ENCODE measurements around the gene APLP1. TPM values are rescaled to one million over a fixed set of nuclear protein-coding genes. Genes with fewer than 3 reads are reported as not detected.
"Not testable (repeated sequence)": the region's sequence is repeated elsewhere in the genome, so short reads cannot be mapped to it uniquely, and the experiment has no call there.

APLP1 gene
- polyA plus RNA-seq, 4 donors: 3.6 to 13.8 (median 4.7) TPM; not detected in 1

DNA sequence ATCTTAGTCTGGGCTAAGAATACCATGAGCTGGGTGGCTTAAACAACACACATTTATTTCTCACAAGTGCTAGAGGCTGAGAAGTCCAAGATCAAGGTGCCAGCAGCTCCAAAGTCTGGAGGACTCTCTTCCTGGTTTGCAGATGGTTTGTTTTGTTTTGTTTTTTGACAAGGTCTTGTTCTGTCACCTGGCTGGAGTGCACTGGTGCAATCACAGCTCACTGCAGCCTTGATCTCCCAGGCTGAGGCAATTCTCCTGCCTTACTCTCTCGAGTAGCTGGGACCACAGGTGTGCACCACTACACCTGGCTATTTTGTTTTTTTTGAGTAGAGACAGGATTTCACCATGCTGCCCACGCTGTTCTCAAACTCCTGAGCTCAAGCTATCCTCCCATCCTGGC is 15.5 kb downstream of the APLP1 start:
- DNase-seq (no peak), FAIRE-seq (no peak)
- H3K27me3 ChIP-seq (ENCODE audit: control insufficient read depth in 3 of 3, insufficient read depth in 3 of 3, low read length in 3 of 3): peaks cover 0 to 9% (median 0%) of the 10 kb centered on the region in 3 donors
- peaks cover 3 to 15% (median 9%) of the 10 kb centered on the region in 3 donors for H3K36me3 ChIP-seq (ENCODE audit: control insufficient read depth in 3 of 3, insufficient read depth in 2 of 3, low read depth in 1 of 3, low read length in 3 of 3)
- no peak overlapping the region for H3K27ac ChIP-seq (ENCODE audit: low read depth in 1 of 3, low read length in 2 of 3)
- H3K4me3 ChIP-seq (ENCODE audit: low read depth in 1 of 3, low read length in 3 of 3): no peak overlapping the region
- WGBS, 3 donors: 33 to 50% (median 39%) methylated on average over 2 of the region's 2 CpGs
- H3K4me1 ChIP-seq (ENCODE audit: control insufficient read depth in 3 of 3, insufficient read depth in 2 of 3, low read depth in 1 of 3, low read length in 2 of 3): no peaks in the 10 kb centered on the region
- H3K9me3 ChIP-seq (ENCODE audit: control insufficient read depth in 2 of 2, insufficient read depth in 1 of 2, low read depth in 1 of 2, low read length in 1 of 2): no peaks in the 10 kb centered on the region

DNA sequence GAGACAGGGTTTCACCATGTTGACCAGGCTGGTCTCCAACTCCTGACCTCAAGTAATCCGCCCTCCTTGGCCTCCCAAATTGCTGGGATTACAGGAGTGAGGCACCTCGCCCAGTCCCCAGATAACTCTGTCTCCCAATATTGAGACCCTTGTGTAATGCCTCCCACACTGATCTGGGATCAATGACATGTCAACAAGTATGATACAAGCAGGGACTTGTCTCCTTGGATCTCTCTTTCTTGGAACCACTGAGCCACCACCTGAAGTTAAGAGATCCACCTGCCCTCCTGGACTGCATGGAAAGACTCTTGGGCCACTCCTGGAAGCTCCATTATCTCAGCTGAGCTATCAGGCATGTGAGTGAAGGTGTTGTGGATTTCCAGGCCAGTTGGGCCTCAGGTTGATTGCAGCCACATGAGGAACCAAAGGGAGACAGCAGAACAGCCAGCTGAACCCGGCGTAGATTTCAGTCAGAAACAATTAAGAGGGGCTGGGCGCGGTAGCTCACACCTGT is 16.9 kb downstream of the APLP1 start:
- H3K4me1 ChIP-seq (ENCODE audit: control insufficient read depth in 3 of 3, insufficient read depth in 2 of 3, low read depth in 1 of 3, low read length in 2 of 3): no peaks in the 10 kb centered on the region
- FAIRE-seq: no peak
- DNase-seq: no peak
- no peaks in the 10 kb centered on the region for H3K27me3 ChIP-seq (ENCODE audit: control insufficient read depth in 3 of 3, insufficient read depth in 3 of 3, low read length in 3 of 3)
- 79 to 93% (median 92%) methylated on average over 6 of the region's 6 CpGs for WGBS, 3 donors
- H3K4me3 ChIP-seq (ENCODE audit: low read depth in 1 of 3, low read length in 3 of 3): no peak overlapping the region
- H3K27ac ChIP-seq (ENCODE audit: low read depth in 1 of 3, low read length in 2 of 3): no peak overlapping the region
- H3K9me3 ChIP-seq (ENCODE audit: control insufficient read depth in 2 of 2, insufficient read depth in 1 of 2, low read depth in 1 of 2, low read length in 1 of 2): no peaks in the 10 kb centered on the region
- H3K36me3 ChIP-seq (ENCODE audit: control insufficient read depth in 3 of 3, insufficient read depth in 2 of 3, low read depth in 1 of 3, low read length in 3 of 3): peaks cover 8 to 29% (median 13%) of the 10 kb centered on the region in 3 donors

DNA sequence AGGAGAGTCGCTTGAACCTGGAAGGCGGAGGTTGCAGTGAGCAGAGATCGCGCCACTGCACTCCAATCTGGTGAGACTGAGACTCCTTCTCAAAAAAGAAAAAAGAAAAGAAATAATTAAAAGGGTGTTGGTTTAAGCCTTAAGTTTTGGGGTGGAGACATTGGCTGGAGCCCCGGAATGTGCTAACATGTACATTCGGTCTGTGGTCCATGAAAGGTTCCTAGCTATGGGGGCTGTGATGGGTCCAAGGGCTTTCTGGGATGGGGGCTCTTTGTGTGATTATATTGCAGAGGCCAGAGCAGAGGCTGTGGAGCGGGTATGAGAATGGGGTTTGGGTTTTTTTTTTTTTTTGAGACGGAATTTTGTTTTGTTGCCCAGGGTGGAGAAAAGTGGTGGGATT is 17.5 kb downstream of the APLP1 start:
- Histone ChIP-seq H3K27ac (ENCODE audit: low read depth in 1 of 3, low read length in 2 of 3) (no peak overlapping the region), H3K27me3 (ENCODE audit: control insufficient read depth in 3 of 3, insufficient read depth in 3 of 3, low read length in 3 of 3) (no peaks in the 10 kb centered on the region), H3K9me3 (ENCODE audit: control insufficient read depth in 2 of 2, insufficient read depth in 1 of 2, low read depth in 1 of 2, low read length in 1 of 2) (no peaks in the 10 kb centered on the region), H3K4me3 (ENCODE audit: low read depth in 1 of 3, low read length in 3 of 3) (no peak overlapping the region), H3K36me3 (ENCODE audit: control insufficient read depth in 3 of 3, insufficient read depth in 2 of 3, low read depth in 1 of 3, low read length in 3 of 3) (peaks cover 8 to 34% (median 13%) of the 10 kb centered on the region in 3 donors), H3K4me1 (ENCODE audit: control insufficient read depth in 3 of 3, insufficient read depth in 2 of 3, low read depth in 1 of 3, low read length in 2 of 3) (no peaks in the 10 kb centered on the region)
- FAIRE-seq (no peak), DNase-seq (no peak)
- 96 to 97% (median 96%) methylated on average over 7 of the region's 8 CpGs for WGBS, 3 donors

DNA sequence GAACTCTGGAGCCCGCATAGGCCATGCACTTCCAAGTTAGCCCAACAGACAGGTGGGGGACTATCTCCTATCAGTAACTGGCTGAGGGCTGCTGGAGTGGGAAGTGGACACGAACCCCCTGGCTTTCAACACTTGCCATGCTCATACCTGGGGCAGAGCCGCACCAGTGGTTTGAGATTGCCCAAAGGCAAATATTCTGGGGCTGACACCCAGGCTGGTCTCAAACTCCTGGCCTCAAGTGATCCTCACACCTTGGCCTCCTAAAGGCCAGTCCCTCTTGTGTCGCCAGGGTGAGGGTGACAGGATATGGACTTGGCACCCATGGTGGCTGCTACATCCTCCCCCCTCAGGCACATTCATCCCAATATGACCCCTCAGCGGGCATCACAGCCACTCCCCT is 18.8 kb downstream of the APLP1 start:
- no peak overlapping the region for H3K27ac ChIP-seq (ENCODE audit: low read depth in 1 of 3, low read length in 2 of 3)
- no peaks in the 10 kb centered on the region for H3K27me3 ChIP-seq (ENCODE audit: control insufficient read depth in 3 of 3, insufficient read depth in 3 of 3, low read length in 3 of 3)
- H3K9me3 ChIP-seq (ENCODE audit: control insufficient read depth in 2 of 2, insufficient read depth in 1 of 2, low read depth in 1 of 2, low read length in 1 of 2): no peaks in the 10 kb centered on the region

DNA sequence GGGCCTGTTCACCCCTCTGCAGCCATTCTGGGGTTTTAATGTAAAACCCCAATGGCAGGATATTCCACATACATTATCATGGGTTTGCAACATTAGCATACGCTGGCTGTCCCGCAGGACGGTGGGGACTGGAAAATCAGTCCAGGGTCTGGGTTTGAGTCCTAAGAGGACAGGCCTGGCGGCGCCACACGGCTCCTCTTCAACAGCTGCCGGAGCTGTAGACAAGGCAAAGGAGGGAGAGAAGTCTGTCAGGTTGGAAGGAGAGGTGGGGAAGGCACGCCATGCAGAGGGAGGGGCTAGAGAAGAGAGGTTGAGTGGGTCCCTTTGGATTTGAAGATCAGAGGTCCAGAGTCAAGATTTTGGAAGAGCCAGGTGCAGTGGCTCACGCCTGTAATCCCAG is 20.0 kb downstream of the APLP1 start:
- Histone ChIP-seq H3K36me3 (ENCODE audit: control insufficient read depth in 3 of 3, insufficient read depth in 2 of 3, low read depth in 1 of 3, low read length in 3 of 3) (peaks cover 8 to 42% (median 19%) of the 10 kb centered on the region in 3 donors), H3K27ac (ENCODE audit: low read depth in 1 of 3, low read length in 2 of 3) (no peak overlapping the region), H3K4me3 (ENCODE audit: low read depth in 1 of 3, low read length in 3 of 3) (no peak overlapping the region), H3K9me3 (ENCODE audit: control insufficient read depth in 2 of 2, insufficient read depth in 1 of 2, low read depth in 1 of 2, low read length in 1 of 2) (no peaks in the 10 kb centered on the region), H3K27me3 (ENCODE audit: control insufficient read depth in 3 of 3, insufficient read depth in 3 of 3, low read length in 3 of 3) (no peaks in the 10 kb centered on the region), H3K4me1 (ENCODE audit: control insufficient read depth in 3 of 3, insufficient read depth in 2 of 3, low read depth in 1 of 3, low read length in 2 of 3) (no peaks in the 10 kb centered on the region)
- FAIRE-seq (no peak), DNase-seq (no peak)
- whole genome bisulfite sequencing, 3 donors: 94% methylated on average over 9 of the region's 9 CpGs

More for the DNA sequence above, 18.8 kb downstream of the APLP1 start:
- FAIRE-seq (no peak), DNase-seq (no peak)
- H3K36me3 ChIP-seq (ENCODE audit: control insufficient read depth in 3 of 3, insufficient read depth in 2 of 3, low read depth in 1 of 3, low read length in 3 of 3): peaks cover 8 to 38% (median 13%) of the 10 kb centered on the region in 3 donors
- no peak overlapping the region for H3K4me3 ChIP-seq (ENCODE audit: low read depth in 1 of 3, low read length in 3 of 3)
- no peaks in the 10 kb centered on the region for H3K4me1 ChIP-seq (ENCODE audit: control insufficient read depth in 3 of 3, insufficient read depth in 2 of 3, low read depth in 1 of 3, low read length in 2 of 3)
- WGBS, 3 donors: 93 to 97% (median 94%) methylated on average over 5 of the region's 5 CpGs

DNA sequence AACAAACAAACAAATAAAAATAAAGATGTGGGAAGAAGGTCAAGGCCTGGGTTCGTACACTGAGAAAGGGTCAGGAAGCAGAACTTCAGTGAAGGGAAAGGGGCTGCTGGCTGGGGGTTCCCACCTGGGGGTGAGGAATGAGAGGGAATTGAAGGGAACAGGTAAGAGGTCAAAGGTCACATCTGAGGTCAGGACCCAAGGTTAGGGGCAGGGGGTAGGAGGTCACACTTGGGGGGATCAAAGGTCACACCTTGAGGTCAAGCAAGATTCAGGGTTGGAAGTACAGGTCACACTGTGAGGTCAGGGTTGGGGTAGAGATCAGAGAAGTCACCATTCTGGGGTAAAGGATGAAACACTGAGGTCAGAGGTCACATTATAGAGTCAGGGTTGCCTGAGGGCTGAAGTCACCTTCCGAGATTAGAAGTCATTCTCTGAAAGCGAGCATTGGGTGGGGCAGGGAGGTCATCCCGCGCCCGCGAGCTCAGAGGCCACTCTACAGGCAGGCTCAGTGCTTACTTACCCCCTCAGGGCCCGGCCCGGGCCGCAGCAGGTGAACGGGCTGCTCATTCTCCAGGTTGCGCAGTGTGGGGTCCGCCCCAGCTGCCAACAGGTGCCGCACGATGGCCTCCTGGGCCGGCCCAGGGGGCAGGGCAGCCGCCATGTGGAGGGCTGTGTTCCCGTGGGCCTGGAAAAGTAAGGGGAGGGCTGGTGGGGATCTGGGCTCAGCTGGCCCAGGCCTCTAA is 21.2 kb downstream of the APLP1 start:
- Histone ChIP-seq H3K4me3 (ENCODE audit: low read depth in 1 of 3, low read length in 3 of 3) (no peak overlapping the region), H3K27me3 (ENCODE audit: control insufficient read depth in 3 of 3, insufficient read depth in 3 of 3, low read length in 3 of 3) (no peaks in the 10 kb centered on the region), H3K27ac (ENCODE audit: low read depth in 1 of 3, low read length in 2 of 3) (no peak overlapping the region), H3K4me1 (ENCODE audit: control insufficient read depth in 3 of 3, insufficient read depth in 2 of 3, low read depth in 1 of 3, low read length in 2 of 3) (no peaks in the 10 kb centered on the region), H3K9me3 (ENCODE audit: control insufficient read depth in 2 of 2, insufficient read depth in 1 of 2, low read depth in 1 of 2, low read length in 1 of 2) (no peaks in the 10 kb centered on the region), H3K36me3 (ENCODE audit: control insufficient read depth in 3 of 3, insufficient read depth in 2 of 3, low read depth in 1 of 3, low read length in 3 of 3) (peaks cover 8 to 50% (median 19%) of the 10 kb centered on the region in 3 donors)
- WGBS, 3 donors: 92 to 99% (median 94%) methylated on average over 15 to 18 of the region's 18 CpGs
- DNase-seq (no peak), FAIRE-seq (no peak)

DNA sequence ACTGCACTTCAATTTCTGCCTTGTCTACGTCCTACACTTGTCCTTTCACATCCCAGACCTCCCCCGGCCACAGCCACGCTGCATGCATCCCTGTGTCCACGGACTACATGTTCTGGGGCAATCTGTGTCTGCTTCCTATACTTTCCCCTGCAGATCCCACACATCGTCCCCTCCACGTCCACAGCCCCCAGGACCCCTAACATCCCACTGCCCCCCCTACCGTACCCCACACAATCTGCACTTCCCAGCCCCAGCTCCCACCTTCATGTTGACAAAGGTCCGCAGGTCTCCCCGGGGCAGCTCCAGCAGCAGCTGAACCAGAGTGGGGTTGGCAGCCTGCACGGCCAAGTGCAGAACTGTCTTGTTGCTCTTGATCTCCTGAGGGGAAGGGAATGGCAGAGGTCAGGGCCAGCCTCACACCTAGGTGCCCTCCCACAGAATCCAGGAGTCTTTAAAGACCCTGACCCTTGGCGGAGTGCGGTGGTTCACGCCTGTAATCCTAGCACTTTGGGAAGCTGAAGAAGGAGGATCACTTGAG is 21.8 kb downstream of the APLP1 start:
- H3K27ac ChIP-seq (ENCODE audit: low read depth in 1 of 3, low read length in 2 of 3): no peak overlapping the region
- H3K27me3 ChIP-seq (ENCODE audit: control insufficient read depth in 3 of 3, insufficient read depth in 3 of 3, low read length in 3 of 3): no peaks in the 10 kb centered on the region
- no peak for DNase-seq
- no peaks in the 10 kb centered on the region for H3K9me3 ChIP-seq (ENCODE audit: control insufficient read depth in 2 of 2, insufficient read depth in 1 of 2, low read depth in 1 of 2, low read length in 1 of 2)
- peaks cover 8 to 55% (median 19%) of the 10 kb centered on the region in 3 donors for H3K36me3 ChIP-seq (ENCODE audit: control insufficient read depth in 3 of 3, insufficient read depth in 2 of 3, low read depth in 1 of 3, low read length in 3 of 3)
- 93 to 95% (median 93%) methylated on average over 13 of the region's 13 CpGs for WGBS, 3 donors
- no peak for FAIRE-seq
- H3K4me3 ChIP-seq (ENCODE audit: low read depth in 1 of 3, low read length in 3 of 3): no peak overlapping the region
- H3K4me1 ChIP-seq (ENCODE audit: control insufficient read depth in 3 of 3, insufficient read depth in 2 of 3, low read depth in 1 of 3, low read length in 2 of 3): no peaks in the 10 kb centered on the region

DNA sequence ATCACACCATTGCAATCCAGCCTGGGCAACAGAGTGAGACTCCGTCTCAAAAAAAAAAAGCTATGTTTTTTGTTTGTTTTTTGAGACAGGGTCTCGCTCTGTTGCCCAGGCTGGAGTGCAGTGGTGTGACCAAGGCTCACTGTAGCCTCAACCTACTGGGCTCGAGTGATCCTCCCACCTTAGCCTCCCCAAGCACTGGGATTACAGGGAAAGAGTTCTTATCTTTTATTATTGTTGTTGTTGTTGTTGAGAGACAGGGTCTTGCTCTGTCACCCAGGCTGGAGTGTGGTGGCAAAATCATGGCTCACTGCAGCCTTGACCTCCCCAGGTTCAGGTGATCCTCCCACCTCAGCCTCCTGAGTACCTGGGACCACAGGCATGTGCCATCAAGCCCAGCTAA is 23.4 kb downstream of the APLP1 start:
- DNase-seq; H3K4me1 ChIP-seq (ENCODE audit: control insufficient read depth in 3 of 3, insufficient read depth in 2 of 3, low read depth in 1 of 3, low read length in 2 of 3); H3K27ac ChIP-seq (ENCODE audit: low read depth in 1 of 3, low read length in 2 of 3); FAIRE-seq; H3K27me3 ChIP-seq (ENCODE audit: control insufficient read depth in 3 of 3, insufficient read depth in 3 of 3, low read length in 3 of 3); H3K4me3 ChIP-seq (ENCODE audit: low read depth in 1 of 3, low read length in 3 of 3); H3K9me3 ChIP-seq (ENCODE audit: control insufficient read depth in 2 of 2, insufficient read depth in 1 of 2, low read depth in 1 of 2, low read length in 1 of 2): not testable (repeated sequence)
- H3K36me3 ChIP-seq (ENCODE audit: control insufficient read depth in 3 of 3, insufficient read depth in 2 of 3, low read depth in 1 of 3, low read length in 3 of 3): peaks cover 8 to 70% (median 22%) of the 10 kb centered on the region in 3 donors
- 95 to 96% (median 95%) methylated on average over 3 of the region's 3 CpGs for WGBS, 3 donors

Data from small intestine (tissue), 7 donors.